Measurements from ENCODE around the gene UST.

DNA sequence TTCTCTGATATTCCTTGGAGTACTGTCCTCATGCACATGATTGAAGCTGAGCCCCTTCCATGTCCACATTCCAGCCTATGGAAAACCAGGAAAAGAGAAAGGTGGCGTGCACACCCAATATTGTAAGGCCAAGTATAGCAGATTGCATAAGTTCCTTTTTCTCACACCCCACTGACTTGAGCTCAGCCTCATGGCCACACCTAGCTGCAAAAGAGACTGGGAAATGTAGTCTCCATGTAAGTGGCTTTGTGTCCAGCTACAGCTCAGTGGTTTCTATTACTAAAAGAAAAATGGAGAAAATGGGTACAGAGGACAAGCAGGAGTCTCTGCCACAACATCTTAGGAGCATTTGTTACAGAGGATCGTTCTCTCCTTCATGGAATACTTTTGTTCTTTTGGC is 10.8 kb upstream of the UST start:
- TF ChIP-seq, protein P1, sequence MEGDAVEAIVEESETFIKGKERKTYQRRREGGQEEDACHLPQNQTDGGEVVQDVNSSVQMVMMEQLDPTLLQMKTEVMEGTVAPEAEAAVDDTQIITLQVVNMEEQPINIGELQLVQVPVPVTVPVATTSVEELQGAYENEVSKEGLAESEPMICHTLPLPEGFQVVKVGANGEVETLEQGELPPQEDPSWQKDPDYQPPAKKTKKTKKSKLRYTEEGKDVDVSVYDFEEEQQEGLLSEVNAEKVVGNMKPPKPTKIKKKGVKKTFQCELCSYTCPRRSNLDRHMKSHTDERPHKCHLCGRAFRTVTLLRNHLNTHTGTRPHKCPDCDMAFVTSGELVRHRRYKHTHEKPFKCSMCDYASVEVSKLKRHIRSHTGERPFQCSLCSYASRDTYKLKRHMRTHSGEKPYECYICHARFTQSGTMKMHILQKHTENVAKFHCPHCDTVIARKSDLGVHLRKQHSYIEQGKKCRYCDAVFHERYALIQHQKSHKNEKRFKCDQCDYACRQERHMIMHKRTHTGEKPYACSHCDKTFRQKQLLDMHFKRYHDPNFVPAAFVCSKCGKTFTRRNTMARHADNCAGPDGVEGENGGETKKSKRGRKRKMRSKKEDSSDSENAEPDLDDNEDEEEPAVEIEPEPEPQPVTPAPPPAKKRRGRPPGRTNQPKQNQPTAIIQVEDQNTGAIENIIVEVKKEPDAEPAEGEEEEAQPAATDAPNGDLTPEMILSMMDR (IDR thresholded peaks at IDR 0.05; ENCODE audit: insufficient read depth, low read length, poor library complexity, severe bottlenecking) = no peak
- no peak for TF ChIP-seq EZH2phosphoT487 (conservative IDR thresholded peaks at IDR 0.05; ENCODE audit: low read length)

All from SU-DHL-6 (cell line).